GM12891 (cell line): ENCODE measurements around the gene ADARB1.

Experiments
- DNase-seq: peaks from one replicate; pipeline ENCODE4 v3.0.0; 2011; ENCODE audit warnings: low spot score; ENCODE audit not compliant: insufficient read length
- FAIRE-seq: peaks from 2 replicates; lab custom pipeline; 2011; peaks lifted over from hg19 to GRCh38; lab: Jason Lieb, UNC
- PAX5 ChIP-seq: IDR thresholded peaks from 2 replicates; pipeline ENCODE4 v1.6.1; 2011; ENCODE audit warnings: low read length, moderate library complexity, mild to moderate bottlenecking; ENCODE audit not compliant: insufficient read depth, severe bottlenecking
- POLR2A ChIP-seq: IDR thresholded peaks from 2 replicates; pipeline ENCODE4 v1.6.1; 2011; ENCODE audit warnings: low read depth, low read length, control low read depth
- POLR2AphosphoS5 ChIP-seq: IDR thresholded peaks from 2 replicates; pipeline ENCODE4 v1.6.1; 2011; ENCODE audit warnings: low read depth, low read length, control low read depth
- POU2F2 ChIP-seq: IDR thresholded peaks from 2 replicates; pipeline ENCODE4 v1.6.1; 2011; ENCODE audit warnings: low read depth, mild to moderate bottlenecking, control low read depth, low read length, moderate library complexity
- SPI1 ChIP-seq: IDR thresholded peaks from 2 replicates; pipeline ENCODE4 v1.6.1; 2011; ENCODE audit warnings: low read depth, low read length, control low read depth
- TAF1 ChIP-seq: IDR thresholded peaks from 2 replicates; pipeline ENCODE4 v1.6.1; 2011; ENCODE audit warnings: low read depth, low read length, control low read depth

ADARB1 gene

GRCh38 chr21:45124596-45124995 is 50.2 kb downstream of the ADARB1 start:
- DNase-seq (no peak), FAIRE-seq (no peak)
- no peak for TF ChIP-seq TAF1
- no peak for TF ChIP-seq POU2F2
- no peak for TF ChIP-seq SPI1
- no peak for TF ChIP-seq POLR2A
- TF ChIP-seq PAX5: no peak
- TF ChIP-seq POLR2AphosphoS5: no peak

GRCh38 chr21:45125357-45125756 is 51.0 kb downstream of the ADARB1 start:
- DNase-seq (no peak), FAIRE-seq (no peak)
- TF ChIP-seq POLR2AphosphoS5 (no peak), TAF1 (no peak), SPI1 (no peak), POLR2A (no peak), PAX5 (no peak), POU2F2 (no peak)

- DNase-seq: no peak
- TF ChIP-seq TAF1 (no peak), POLR2AphosphoS5 (no peak)
- FAIRE-seq: no peak
Measured at GRCh38 chr21:45126204-45126626, 51.8 kb downstream of the ADARB1 start.

GRCh38 chr21:45126983-45127382 is 52.6 kb downstream of the ADARB1 start:
- FAIRE-seq: no peak

GRCh38 chr21:45127937-45128336 is 53.6 kb downstream of the ADARB1 start:
- TF ChIP-seq PAX5 (no peak), TAF1 (no peak), POU2F2 (no peak), SPI1 (no peak), POLR2AphosphoS5 (no peak), POLR2A (no peak)
- DNase-seq (no peak), FAIRE-seq (no peak)

More at GRCh38 chr21:45126983-45127382, 52.6 kb downstream of the ADARB1 start:
- TF ChIP-seq SPI1 (no peak), PAX5 (no peak), POU2F2 (no peak), POLR2AphosphoS5 (no peak), POLR2A (no peak), TAF1 (no peak)
- DNase-seq: no peak

GRCh38 chr21:45128613-45129188 is 54.3 kb downstream of the ADARB1 start:
- TF ChIP-seq POU2F2: no peak
- TF ChIP-seq TAF1: no peak
- TF ChIP-seq POLR2AphosphoS5: no peak
- TF ChIP-seq POLR2A: no peak
- no peak for TF ChIP-seq SPI1
- no peak for TF ChIP-seq PAX5
- DNase-seq (no peak), FAIRE-seq (peak; percentile 50)

- FAIRE-seq: no peak
- no peak for DNase-seq
- TF ChIP-seq POLR2A: no peak
- no peak for TF ChIP-seq TAF1
- TF ChIP-seq SPI1: no peak
- TF ChIP-seq POLR2AphosphoS5: no peak
- TF ChIP-seq POU2F2: no peak
- no peak for TF ChIP-seq PAX5
Measured at GRCh38 chr21:45129189-45129923, 55.0 kb downstream of the ADARB1 start.

- TF ChIP-seq POU2F2 (no peak), POLR2A (no peak), POLR2AphosphoS5 (no peak), TAF1 (no peak), PAX5 (no peak), SPI1 (no peak)
- FAIRE-seq (no peak), DNase-seq (peak; percentile 39)
Measured at GRCh38 chr21:45130324-45130774, 56.0 kb downstream of the ADARB1 start.

GRCh38 chr21:45131537-45131999 is 57.2 kb downstream of the ADARB1 start:
- FAIRE-seq (no peak), DNase-seq (no peak)
- no peak for TF ChIP-seq PAX5
- TF ChIP-seq POLR2A: no peak
